ENCODE measurements around the gene ANTXR2. TPM values are rescaled to one million over a fixed set of nuclear protein-coding genes. Genes with fewer than 3 reads are reported as not detected.

Gene ANTXR2
- total RNA-seq, 1 experiment from 2014 or later = 7.7 TPM

- H3K4me3 ChIP-seq (ENCODE audit: insufficient read depth, low read depth, low read length) = no peak overlapping the region
- DNase-seq = no peak
- no peaks in the 10 kb centered on the region for H3K36me3 ChIP-seq (replicated peaks; ENCODE audit: control insufficient read depth, insufficient read depth, low read length)
- peaks cover 5% of the 10 kb centered on the region; the same call in 1 of the 2 replicates for H3K27me3 ChIP-seq (ENCODE audit: control insufficient read depth, insufficient read depth, low read length)
Observed at GRCh38 chr4:80069108-80069836, 3.8 kb downstream of the ANTXR2 start.

DNA sequence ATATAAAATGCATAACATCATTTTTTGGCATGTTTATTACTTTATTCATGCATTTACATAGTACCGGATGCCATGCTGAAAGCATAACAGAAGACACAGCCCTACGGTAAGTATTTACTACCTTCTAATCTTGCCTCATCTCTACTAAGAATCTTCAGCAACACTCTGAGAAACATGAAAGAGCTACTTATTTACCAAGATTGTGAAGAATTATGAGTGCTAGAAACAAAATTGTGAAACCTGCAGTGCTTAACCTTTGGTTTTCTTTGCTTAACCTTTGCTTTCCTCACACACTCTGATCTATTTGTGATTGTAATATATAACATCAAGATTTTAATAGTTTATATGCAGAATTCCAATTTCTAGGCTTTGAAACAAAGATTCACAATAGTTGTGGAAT lies 7.4 kb downstream of the ANTXR2 start:
- H3K4me3 ChIP-seq (ENCODE audit: insufficient read depth, low read depth, low read length) = no peak overlapping the region
- no peaks in the 10 kb centered on the region for H3K36me3 ChIP-seq (replicated peaks; ENCODE audit: control insufficient read depth, insufficient read depth, low read length)
- no peak for DNase-seq
- H3K27me3 ChIP-seq (ENCODE audit: control insufficient read depth, insufficient read depth, low read length) = no peaks in the 10 kb centered on the region

DNA sequence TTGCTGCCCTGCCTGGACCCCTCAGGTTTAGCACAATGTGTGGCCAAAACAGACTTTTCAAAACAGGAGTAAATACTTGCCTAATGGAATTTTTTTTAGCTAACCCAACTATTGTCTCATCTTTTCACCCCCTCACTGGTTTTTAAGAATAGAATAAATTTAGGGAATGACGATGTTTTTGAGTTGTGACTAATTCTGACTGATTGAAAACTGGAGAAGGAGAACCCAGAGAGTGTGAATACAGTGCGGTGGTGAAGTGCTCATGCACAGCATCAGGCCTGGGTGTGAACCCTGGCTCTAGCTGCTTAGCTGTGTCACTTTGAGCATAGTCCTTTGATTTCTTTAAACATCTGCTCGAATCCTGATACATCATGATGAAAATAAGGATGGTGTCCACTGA lies 10.5 kb downstream of the ANTXR2 start:
- no peaks in the 10 kb centered on the region for H3K27me3 ChIP-seq (ENCODE audit: control insufficient read depth, insufficient read depth, low read length)
- no peak overlapping the region for H3K4me3 ChIP-seq (ENCODE audit: insufficient read depth, low read depth, low read length)
- DNase-seq = no peak
- no peaks in the 10 kb centered on the region for H3K36me3 ChIP-seq (replicated peaks; ENCODE audit: control insufficient read depth, insufficient read depth, low read length)

GRCh38 chr4:80060804-80061203 lies 12.2 kb downstream of the ANTXR2 start:
- no peak for DNase-seq
- Histone ChIP-seq H3K27me3 (ENCODE audit: control insufficient read depth, insufficient read depth, low read length) (no peaks in the 10 kb centered on the region), H3K36me3 (replicated peaks; ENCODE audit: control insufficient read depth, insufficient read depth, low read length) (no peaks in the 10 kb centered on the region), H3K4me3 (ENCODE audit: insufficient read depth, low read depth, low read length) (no peak overlapping the region)

DNA sequence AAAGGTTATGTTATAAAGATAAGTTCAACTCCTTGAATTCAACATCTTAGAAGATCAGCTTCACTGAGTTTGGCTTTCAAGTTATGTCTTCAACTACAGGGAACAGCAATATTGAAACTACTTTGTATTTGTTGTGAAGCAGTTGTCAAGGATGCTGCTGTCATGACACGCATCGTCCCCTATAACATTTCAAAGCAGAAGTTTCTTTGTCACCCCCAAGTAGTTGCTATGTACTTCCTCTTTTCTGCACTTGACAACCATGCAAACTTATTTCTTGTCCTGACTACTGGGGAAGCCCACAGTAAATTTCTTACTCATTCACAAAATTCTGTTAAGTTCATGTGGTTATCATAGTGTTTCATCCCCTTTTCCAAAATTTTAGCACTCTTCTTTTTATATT lies 14.3 kb downstream of the ANTXR2 start:
- DNase-seq = no peak
- Histone ChIP-seq H3K4me3 (ENCODE audit: insufficient read depth, low read depth, low read length) (no peak overlapping the region), H3K36me3 (replicated peaks; ENCODE audit: control insufficient read depth, insufficient read depth, low read length) (no peaks in the 10 kb centered on the region), H3K27me3 (ENCODE audit: control insufficient read depth, insufficient read depth, low read length) (no peaks in the 10 kb centered on the region)

DNA sequence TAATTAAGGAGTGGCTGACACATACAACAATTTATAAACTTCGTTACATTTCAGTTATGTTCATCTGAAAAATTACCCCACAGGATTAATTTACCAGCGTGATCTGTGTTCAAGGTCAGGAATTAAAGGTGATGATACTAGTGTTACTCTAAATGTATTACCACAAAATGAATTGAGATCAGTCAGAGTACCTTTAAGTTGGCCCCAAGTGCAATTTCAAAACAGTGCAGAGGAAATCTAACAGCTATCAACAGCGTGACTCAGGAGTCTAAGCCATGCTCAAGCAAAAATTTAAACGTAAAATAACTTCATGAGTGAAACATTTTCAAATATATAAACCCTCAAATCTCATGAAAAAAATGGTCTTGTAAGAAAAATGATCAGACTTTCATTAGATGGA lies 18.7 kb downstream of the ANTXR2 start:
- Histone ChIP-seq H3K36me3 (replicated peaks; ENCODE audit: control insufficient read depth, insufficient read depth, low read length) (no peaks in the 10 kb centered on the region), H3K4me3 (ENCODE audit: insufficient read depth, low read depth, low read length) (no peak overlapping the region), H3K27me3 (ENCODE audit: control insufficient read depth, insufficient read depth, low read length) (no peaks in the 10 kb centered on the region)
- no peak for DNase-seq

- Histone ChIP-seq H3K4me3 (ENCODE audit: insufficient read depth, low read depth, low read length) (no peak overlapping the region), H3K27me3 (ENCODE audit: control insufficient read depth, insufficient read depth, low read length) (no peaks in the 10 kb centered on the region), H3K36me3 (replicated peaks; ENCODE audit: control insufficient read depth, insufficient read depth, low read length) (no peaks in the 10 kb centered on the region)
- no peak for DNase-seq
Observed at GRCh38 chr4:80053140-80053910, 19.7 kb downstream of the ANTXR2 start.

GRCh38 chr4:80049813-80050534 lies 23.1 kb downstream of the ANTXR2 start:
- H3K27me3 ChIP-seq (ENCODE audit: control insufficient read depth, insufficient read depth, low read length) = no peaks in the 10 kb centered on the region
- no peak for DNase-seq
- H3K4me3 ChIP-seq (ENCODE audit: insufficient read depth, low read depth, low read length) = no peak overlapping the region
- H3K36me3 ChIP-seq (replicated peaks; ENCODE audit: control insufficient read depth, insufficient read depth, low read length) = no peaks in the 10 kb centered on the region

- H3K36me3 ChIP-seq (replicated peaks; ENCODE audit: control insufficient read depth, insufficient read depth, low read length) = no peaks in the 10 kb centered on the region
- H3K27me3 ChIP-seq (ENCODE audit: control insufficient read depth, insufficient read depth, low read length) = no peaks in the 10 kb centered on the region
- DNase-seq = no peak
- no peak overlapping the region for H3K4me3 ChIP-seq (ENCODE audit: insufficient read depth, low read depth, low read length)
Observed at GRCh38 chr4:80049402-80049801, 23.6 kb downstream of the ANTXR2 start.

GRCh38 chr4:80045786-80046185 lies 27.2 kb downstream of the ANTXR2 start:
- H3K27me3 ChIP-seq (ENCODE audit: control insufficient read depth, insufficient read depth, low read length) = no peaks in the 10 kb centered on the region
- H3K4me3 ChIP-seq (ENCODE audit: insufficient read depth, low read depth, low read length) = no peak overlapping the region
- H3K36me3 ChIP-seq (replicated peaks; ENCODE audit: control insufficient read depth, insufficient read depth, low read length) = no peaks in the 10 kb centered on the region
- DNase-seq = no peak

- H3K4me3 ChIP-seq (ENCODE audit: insufficient read depth, low read depth, low read length) = no peak overlapping the region
- H3K27me3 ChIP-seq (ENCODE audit: control insufficient read depth, insufficient read depth, low read length) = no peaks in the 10 kb centered on the region
- DNase-seq = no peak
- no peaks in the 10 kb centered on the region for H3K36me3 ChIP-seq (replicated peaks; ENCODE audit: control insufficient read depth, insufficient read depth, low read length)
Observed at GRCh38 chr4:80043541-80043940, 29.5 kb downstream of the ANTXR2 start.

DNA sequence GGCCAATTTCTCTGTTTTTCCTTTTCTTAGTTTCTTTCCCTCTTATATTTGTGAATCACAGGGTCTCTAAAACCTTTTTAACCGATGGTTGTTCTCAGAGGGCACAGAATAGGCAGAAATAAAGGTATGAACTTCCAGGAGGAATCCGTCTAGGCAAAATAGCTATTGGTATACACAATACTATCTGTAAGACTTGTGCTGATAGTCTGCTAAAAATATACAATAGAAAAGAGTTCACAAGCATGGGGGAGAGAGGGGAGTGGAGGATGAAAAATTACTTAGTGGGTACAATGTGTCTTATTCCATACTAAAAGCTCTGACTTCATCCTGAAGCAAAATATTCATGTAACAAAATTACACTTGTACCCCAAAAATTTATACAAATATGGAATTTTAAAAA lies 30.2 kb downstream of the ANTXR2 start:
- no peak for DNase-seq
- Histone ChIP-seq H3K4me3 (ENCODE audit: insufficient read depth, low read depth, low read length) (no peak overlapping the region), H3K36me3 (replicated peaks; ENCODE audit: control insufficient read depth, insufficient read depth, low read length) (no peaks in the 10 kb centered on the region), H3K27me3 (ENCODE audit: control insufficient read depth, insufficient read depth, low read length) (no peaks in the 10 kb centered on the region)

DNA sequence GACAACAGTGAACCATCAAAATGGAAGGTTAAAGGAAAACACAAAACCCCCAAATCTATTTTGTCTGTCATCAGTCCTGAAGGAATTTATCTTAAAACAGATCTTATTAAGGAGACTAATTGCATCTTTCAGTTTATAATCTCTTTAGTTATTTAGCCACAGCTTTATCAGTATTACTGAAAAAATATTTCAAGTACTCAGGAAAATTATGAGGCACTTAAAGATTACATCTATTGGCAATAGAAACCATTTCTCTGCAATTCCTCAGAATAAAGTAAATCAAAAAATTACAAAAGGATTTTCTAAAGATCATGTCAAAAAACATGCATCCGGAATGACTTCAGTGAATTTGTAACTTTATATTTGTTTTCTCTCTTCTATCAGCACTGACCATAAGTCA lies 35.2 kb downstream of the ANTXR2 start:
- Histone ChIP-seq H3K36me3 (replicated peaks; ENCODE audit: control insufficient read depth, insufficient read depth, low read length) (no peaks in the 10 kb centered on the region), H3K4me3 (ENCODE audit: insufficient read depth, low read depth, low read length) (no peak overlapping the region), H3K27me3 (ENCODE audit: control insufficient read depth, insufficient read depth, low read length) (no peaks in the 10 kb centered on the region)
- DNase-seq = no peak

DNA sequence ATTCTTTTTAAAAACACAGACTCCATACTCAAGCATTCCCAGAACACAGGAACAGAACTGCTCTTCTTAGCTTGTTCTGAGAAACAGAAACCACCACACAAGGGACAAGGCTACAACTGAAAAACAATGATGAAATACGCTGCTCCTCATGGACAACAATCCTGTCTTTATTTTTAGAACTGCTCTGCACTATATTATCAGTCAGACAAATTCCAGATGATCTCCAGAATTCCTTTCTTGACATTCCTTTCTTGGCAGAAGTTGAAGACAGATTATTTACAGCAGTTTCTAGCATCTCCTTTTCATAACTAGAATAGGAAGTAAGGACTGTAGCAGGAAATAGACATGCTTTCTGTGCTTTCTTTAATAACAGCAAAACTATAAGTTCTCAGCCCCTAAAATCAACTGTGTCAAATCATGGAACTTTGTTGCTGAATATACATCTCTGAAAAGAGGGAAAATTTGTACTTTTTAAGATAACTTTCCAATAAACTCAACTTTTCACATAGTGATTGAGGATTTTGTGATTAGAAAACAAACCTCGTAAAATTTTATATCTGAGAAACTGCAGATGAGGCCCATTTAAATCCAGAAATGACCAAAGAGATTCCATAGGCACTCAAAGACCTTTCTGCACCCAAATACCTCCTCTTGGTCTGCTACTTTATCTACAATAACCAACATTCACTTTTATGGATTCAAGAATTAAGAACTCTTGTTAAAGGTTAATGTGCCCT lies 35.9 kb downstream of the ANTXR2 start:
- H3K36me3 ChIP-seq (replicated peaks; ENCODE audit: control insufficient read depth, insufficient read depth, low read length) = no peaks in the 10 kb centered on the region
- no peak overlapping the region for H3K4me3 ChIP-seq (ENCODE audit: insufficient read depth, low read depth, low read length)
- DNase-seq = no peak
- no peaks in the 10 kb centered on the region for H3K27me3 ChIP-seq (ENCODE audit: control insufficient read depth, insufficient read depth, low read length)

All from H7 (cell line).